ENCODE data around the gene TRIP13. TPM values are rescaled to one million over a fixed set of nuclear protein-coding genes. Genes with fewer than 3 reads are reported as not detected.

TRIP13 gene
- total and polyA plus RNA-seq, 2 of the 13 experiments (the other 11 are each of a cell fraction or from before 2014, with no cell fraction given), result 13.5 to 33.0 TPM

DNA sequence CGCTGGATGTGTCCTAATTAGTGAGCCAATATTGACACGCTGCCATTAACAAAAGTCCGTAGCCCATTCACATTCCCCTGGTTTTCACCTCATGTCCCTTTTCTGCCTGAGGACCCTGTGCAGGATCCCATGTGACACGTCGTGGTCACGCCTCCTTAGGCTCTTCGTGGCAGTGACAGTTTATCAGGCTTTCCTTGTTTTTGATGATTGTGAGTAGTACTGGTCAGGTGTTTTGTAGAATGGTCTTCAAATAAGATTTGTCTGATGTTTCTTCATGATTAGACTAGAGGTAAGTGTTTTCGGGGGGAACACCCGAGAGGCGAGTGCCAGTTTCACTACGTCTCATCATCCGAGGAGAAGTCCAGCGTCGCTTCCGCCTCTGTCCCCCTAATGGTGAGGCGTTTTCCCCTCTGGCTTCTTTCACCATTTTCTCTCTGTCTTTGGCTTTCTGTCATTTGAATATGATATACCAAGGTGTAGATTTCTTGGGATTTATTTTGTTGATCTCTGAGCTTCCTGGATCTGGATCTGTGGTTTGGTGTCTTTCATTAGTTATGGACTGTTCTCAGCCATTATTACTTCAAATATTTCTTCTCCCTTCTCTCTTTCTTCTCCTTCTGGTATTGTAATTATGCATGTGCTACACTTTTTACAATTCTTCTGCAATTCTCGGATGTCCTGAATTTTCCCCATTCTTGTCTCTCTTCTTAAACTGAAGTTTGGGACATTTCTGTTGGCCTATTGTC, 57.3 kb downstream of the TRIP13 start:
- no peak overlapping the region for H3K9ac ChIP-seq (ENCODE audit: insufficient read depth, low read depth, low read length)
- peaks cover 15 to 70% of the 10 kb centered on the region in 2 experiments for H3K27me3 ChIP-seq (ENCODE audit: control insufficient read depth in 1 of 2, insufficient read depth in 2 of 2, low read length in 2 of 2)
- H3K4me2 ChIP-seq (ENCODE audit: low read depth, low read length), result no peak overlapping the region
- no peaks in the 10 kb centered on the region for H4K20me1 ChIP-seq (ENCODE audit: insufficient read depth, low read length)
- FAIRE-seq, result no peak
- no peak for DNase-seq (ENCODE audit: low spot score)
- no peaks in the 10 kb centered on the region for H3K9me3 ChIP-seq (ENCODE audit: low read length)
- 62% methylated on average over 17 of the region's 17 CpGs for WGBS (ENCODE audit: low lambda C conversion rate)
- H3K27ac ChIP-seq (ENCODE audit: extremely low read length, insufficient read depth, low read length), result no peak overlapping the region
- BruUV-seq (replicated peaks), result no TSS peak
- H3K4me1 ChIP-seq (ENCODE audit: insufficient read depth, low read length), result no peaks in the 10 kb centered on the region
- no peak overlapping the region for H2AFZ ChIP-seq (ENCODE audit: low read length)
- ATAC-seq, result no peak
- in situ Hi-C loops (cut with HindIII; ENCODE audit: extremely low pct_ligation_motif_present, low pct_unique_long_range_greater_than_20kb), result no loop called here
- no peak overlapping the region for H3K4me3 ChIP-seq (replicated peaks in 1 of 3; ENCODE audit: insufficient read depth in 1 of 3, low read depth in 2 of 3, low read length in 3 of 3)
- no peaks in the 10 kb centered on the region for H3K79me2 ChIP-seq (ENCODE audit: insufficient read depth, low read length)
- intact Hi-C loops (cut with micrococcal nuclease; ENCODE audit: unreplicated experiment), result loop anchor here (10.0 kb wide), 1 partner anchor 735 kb away; the partner anchor contains the start of genes CCDC127 and SDHA
- POLR2A ChIA-PET, result no interaction called here
- no peak for TF ChIP-seq ZNF878 (CRISPR knock-in tag; IDR thresholded peaks at IDR 0.05)
- TF ChIP-seq NFIB (CRISPR knock-in tag; IDR thresholded peaks at IDR 0.05; ENCODE audit: borderline replicate concordance), result no peak
- no peak for TF ChIP-seq TBL1XR1 (IDR thresholded peaks at IDR 0.05; ENCODE audit: borderline replicate concordance, low read length, partially characterized antibody)
- no peaks in the 10 kb centered on the region for H3K36me3 ChIP-seq (replicated peaks in 1 of 2; ENCODE audit: control insufficient read depth in 1 of 2, insufficient read depth in 2 of 2, low read length in 2 of 2)
- CTCF ChIA-PET (ENCODE audit: low intra/inter-chr PET ratio, low total read pairs), result no interaction called here

DNA sequence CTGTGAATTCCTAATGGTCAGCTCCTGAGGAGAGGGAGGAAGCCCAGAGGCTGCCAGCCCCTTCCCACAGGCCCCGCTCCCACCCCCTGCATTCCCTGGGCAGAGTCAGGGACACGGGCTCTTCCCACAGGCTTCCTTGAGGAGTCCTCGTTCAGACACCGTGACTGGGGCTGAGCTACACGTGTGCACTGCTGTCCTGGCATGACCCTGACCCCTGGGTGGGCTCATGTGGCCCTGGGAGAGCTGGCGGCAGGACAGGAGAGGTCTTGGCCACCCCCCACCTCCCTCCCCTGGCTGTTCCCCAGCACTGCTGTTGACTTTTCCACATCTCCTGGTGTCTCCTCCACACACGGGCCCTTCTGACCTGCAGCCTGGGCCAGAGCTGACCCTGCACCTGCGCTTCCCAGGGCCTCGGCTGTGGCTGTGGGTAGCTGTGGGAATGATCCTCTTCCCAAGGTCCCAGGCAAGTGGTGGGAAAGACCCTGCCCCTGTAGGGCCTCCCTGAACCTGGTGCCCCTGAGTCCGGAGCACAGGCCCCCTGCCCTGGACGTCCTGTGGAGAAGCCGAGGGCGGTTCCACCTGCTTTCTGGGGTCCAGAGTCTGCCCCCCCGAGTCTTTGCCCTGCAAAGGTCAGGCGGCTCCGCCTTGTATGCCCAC, 59.4 kb downstream of the TRIP13 start:
- intact Hi-C loops (cut with micrococcal nuclease; ENCODE audit: unreplicated experiment), result no loop called here
- Histone ChIP-seq H2AFZ (ENCODE audit: low read length) (no peak overlapping the region), H3K36me3 (replicated peaks in 1 of 2; ENCODE audit: control insufficient read depth in 1 of 2, insufficient read depth in 2 of 2, low read length in 2 of 2) (no peaks in the 10 kb centered on the region), H4K20me1 (ENCODE audit: insufficient read depth, low read length) (no peaks in the 10 kb centered on the region), H3K9ac (ENCODE audit: insufficient read depth, low read depth, low read length) (no peak overlapping the region), H3K79me2 (ENCODE audit: insufficient read depth, low read length) (no peaks in the 10 kb centered on the region), H3K4me3 (replicated peaks in 1 of 3; ENCODE audit: insufficient read depth in 1 of 3, low read depth in 2 of 3, low read length in 3 of 3) (no peak overlapping the region), H3K4me2 (ENCODE audit: low read depth, low read length) (no peak overlapping the region), H3K4me1 (ENCODE audit: insufficient read depth, low read length) (peaks cover 10% of the 10 kb centered on the region), H3K9me3 (ENCODE audit: low read length) (no peaks in the 10 kb centered on the region), H3K27ac (ENCODE audit: extremely low read length, insufficient read depth, low read length) (no peak overlapping the region), H3K27me3 (ENCODE audit: control insufficient read depth in 1 of 2, insufficient read depth in 2 of 2, low read length in 2 of 2) (peaks cover 7 to 68% of the 10 kb centered on the region in 2 experiments)
- in situ Hi-C loops (cut with HindIII; ENCODE audit: extremely low pct_ligation_motif_present, low pct_unique_long_range_greater_than_20kb), result no loop called here
- WGBS (ENCODE audit: low lambda C conversion rate), result 34% methylated on average over 7 of the region's 16 CpGs
- ChIA-PET CTCF (ENCODE audit: low intra/inter-chr PET ratio, low total read pairs) (no interaction called here), POLR2A (no interaction called here)
- ATAC-seq, result no peak
- TF ChIP-seq MEIS1 (CRISPR knock-in tag; IDR thresholded peaks at IDR 0.05; ENCODE audit: borderline replicate concordance) (no peak), SRSF1 (optimal IDR thresholded peaks at IDR 0.05; ENCODE audit: low read depth, low read length) (no peak), ZNF816 (CRISPR knock-in tag; IDR thresholded peaks at IDR 0.05; ENCODE audit: borderline replicate concordance) (no peak), ZNF530 (CRISPR knock-in tag; IDR thresholded peaks at IDR 0.05; ENCODE audit: low read depth) (no peak), ZNF546 (CRISPR knock-in tag; conservative IDR thresholded peaks at IDR 0.05) (no peak), ZNF720 (CRISPR knock-in tag; IDR thresholded peaks at IDR 0.05) (no peak), TP53 (CRISPR knock-in tag; conservative IDR thresholded peaks at IDR 0.05) (no peak)
- FAIRE-seq, result no peak
- no TSS peak for BruUV-seq (replicated peaks)
- no peak for DNase-seq (ENCODE audit: low spot score)

Data from HepG2 (cell line).